NCI-H2227 treated with DMSO at 0.1 percent for 48 hours (cell line): Measurements from ENCODE around the gene DHRSX.

Source experiments
- DNase-seq: peaks from one replicate; lab custom pipeline; 2025; lab: John Stamatoyannopoulos, UW

DHRSX gene

GRCh38 chrX:2193273-2193592, 307.5 kb downstream of the DHRSX start:
- no peak for DNase-seq

- no peak for DNase-seq
Observed at GRCh38 chrX:2192584-2193272, 308.0 kb downstream of the DHRSX start.

- DNase-seq, result no peak
Observed at GRCh38 chrX:2188840-2189239, 311.9 kb downstream of the DHRSX start.

GRCh38 chrX:2188330-2188792, 312.4 kb downstream of the DHRSX start:
- no peak for DNase-seq

- DNase-seq, result no peak
Observed at GRCh38 chrX:2187352-2188115, 313.2 kb downstream of the DHRSX start.

GRCh38 chrX:2185341-2186082, 315.3 kb downstream of the DHRSX start:
- no peak for DNase-seq

GRCh38 chrX:2184089-2184488, 316.7 kb downstream of the DHRSX start:
- no peak for DNase-seq

GRCh38 chrX:2183193-2183725, 317.5 kb downstream of the DHRSX start:
- DNase-seq, result no peak

- DNase-seq, result no peak
Observed at GRCh38 chrX:2177541-2177940, 323.2 kb downstream of the DHRSX start.

GRCh38 chrX:2176733-2177132, 324.0 kb downstream of the DHRSX start:
- no peak for DNase-seq

GRCh38 chrX:2176274-2176673, 324.5 kb downstream of the DHRSX start:
- DNase-seq, result no peak

- no peak for DNase-seq
Observed at GRCh38 chrX:2172359-2172758, 328.4 kb downstream of the DHRSX start.
